NB4 (cell line): ENCODE results near the gene PAPOLB.
A peak's percentile ranks its signal among the peaks of the same experiment; 100 is the strongest.

ENCODE experiments used
- DNase-seq: peaks from one replicate; pipeline ENCODE4 v3.0.0; 2010; ENCODE audit warnings: low read depth
- H3K4me3 ChIP-seq: one replicate; pipeline ENCODE4 v1.5.1; 2011; ENCODE audit warnings: mild to moderate bottlenecking, low read depth, low read length, moderate library complexity
- MYC ChIP-seq: IDR thresholded peaks from 2 replicates; pipeline ENCODE4 v1.6.1; 2011; ENCODE audit warnings: low read depth, low read length
- POLR2A ChIP-seq: IDR thresholded peaks from 2 replicates; pipeline ENCODE4 v1.6.1; 2011; ENCODE audit warnings: mild to moderate bottlenecking; ENCODE audit not compliant: insufficient read length; ENCODE audit errors: extremely low read depth
- TF ChIP-seq, protein P1 (sequence below): IDR thresholded peaks from one replicate; pipeline ENCODE4 v1.5.1; 2012; ENCODE audit warnings: low read depth, low read length
- TF ChIP-seq, protein P2 (sequence below): IDR thresholded peaks from 2 replicates; pipeline ENCODE4 v1.6.1; 2011; ENCODE audit warnings: low read depth, low read length

Gene PAPOLB

GRCh38 chr7:4861673-4862072, at the start of gene PAPOLB:
TSS of gene PAPOLB (minus strand) at chr7:4862030. CDS start at chr7:4861810, 220 bp downstream.
- H3K4me3 ChIP-seq = no peak within 1 kb of the TSS
- TF ChIP-seq MYC = no peak
- TF ChIP-seq, protein P1, sequence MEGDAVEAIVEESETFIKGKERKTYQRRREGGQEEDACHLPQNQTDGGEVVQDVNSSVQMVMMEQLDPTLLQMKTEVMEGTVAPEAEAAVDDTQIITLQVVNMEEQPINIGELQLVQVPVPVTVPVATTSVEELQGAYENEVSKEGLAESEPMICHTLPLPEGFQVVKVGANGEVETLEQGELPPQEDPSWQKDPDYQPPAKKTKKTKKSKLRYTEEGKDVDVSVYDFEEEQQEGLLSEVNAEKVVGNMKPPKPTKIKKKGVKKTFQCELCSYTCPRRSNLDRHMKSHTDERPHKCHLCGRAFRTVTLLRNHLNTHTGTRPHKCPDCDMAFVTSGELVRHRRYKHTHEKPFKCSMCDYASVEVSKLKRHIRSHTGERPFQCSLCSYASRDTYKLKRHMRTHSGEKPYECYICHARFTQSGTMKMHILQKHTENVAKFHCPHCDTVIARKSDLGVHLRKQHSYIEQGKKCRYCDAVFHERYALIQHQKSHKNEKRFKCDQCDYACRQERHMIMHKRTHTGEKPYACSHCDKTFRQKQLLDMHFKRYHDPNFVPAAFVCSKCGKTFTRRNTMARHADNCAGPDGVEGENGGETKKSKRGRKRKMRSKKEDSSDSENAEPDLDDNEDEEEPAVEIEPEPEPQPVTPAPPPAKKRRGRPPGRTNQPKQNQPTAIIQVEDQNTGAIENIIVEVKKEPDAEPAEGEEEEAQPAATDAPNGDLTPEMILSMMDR = no peak
- TF ChIP-seq, protein P2, sequence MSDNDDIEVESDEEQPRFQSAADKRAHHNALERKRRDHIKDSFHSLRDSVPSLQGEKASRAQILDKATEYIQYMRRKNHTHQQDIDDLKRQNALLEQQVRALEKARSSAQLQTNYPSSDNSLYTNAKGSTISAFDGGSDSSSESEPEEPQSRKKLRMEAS = no peak
- no peak for TF ChIP-seq POLR2A
- no peak for DNase-seq

DNA sequence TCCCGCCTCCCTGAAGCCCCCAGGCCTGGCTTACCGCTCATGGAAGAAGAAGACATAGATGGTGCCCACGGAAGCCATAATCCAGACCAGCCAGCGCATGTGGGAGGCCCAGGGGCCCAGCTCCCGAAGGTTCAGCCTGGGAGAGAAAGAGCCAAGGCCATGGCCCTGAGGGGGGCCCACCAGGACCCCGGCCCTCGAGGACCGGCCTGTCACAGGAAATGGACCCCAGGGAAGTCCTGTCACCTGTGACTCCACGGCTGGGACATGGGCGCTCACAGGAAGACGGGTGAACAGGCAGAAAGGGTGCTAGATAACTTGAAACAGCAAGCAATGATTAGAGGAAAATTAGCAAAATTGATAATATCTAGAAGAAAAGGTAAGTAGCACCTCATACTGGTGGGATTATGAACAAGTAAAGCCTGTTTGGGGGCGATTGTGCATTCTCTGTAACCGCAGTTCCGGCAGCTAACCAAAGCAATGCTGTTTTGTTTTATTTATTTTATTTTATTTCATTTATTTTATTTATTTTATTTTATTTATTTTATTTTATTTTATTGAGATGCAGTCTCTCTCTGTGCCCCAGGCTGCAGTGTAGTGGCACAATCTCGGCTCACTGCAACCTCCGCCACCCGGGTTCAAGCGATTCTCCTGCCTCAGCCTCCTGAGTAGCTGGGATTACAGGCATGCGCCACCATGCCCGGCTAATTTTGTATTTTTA, 49.4 kb upstream of the PAPOLB start:
- H3K4me3 ChIP-seq = no peak overlapping the region
- DNase-seq = no peak
- TF ChIP-seq MYC (no peak), POLR2A (no peak)
- TF ChIP-seq, protein P1 = no peak
- TF ChIP-seq, protein P2 = no peak

DNA sequence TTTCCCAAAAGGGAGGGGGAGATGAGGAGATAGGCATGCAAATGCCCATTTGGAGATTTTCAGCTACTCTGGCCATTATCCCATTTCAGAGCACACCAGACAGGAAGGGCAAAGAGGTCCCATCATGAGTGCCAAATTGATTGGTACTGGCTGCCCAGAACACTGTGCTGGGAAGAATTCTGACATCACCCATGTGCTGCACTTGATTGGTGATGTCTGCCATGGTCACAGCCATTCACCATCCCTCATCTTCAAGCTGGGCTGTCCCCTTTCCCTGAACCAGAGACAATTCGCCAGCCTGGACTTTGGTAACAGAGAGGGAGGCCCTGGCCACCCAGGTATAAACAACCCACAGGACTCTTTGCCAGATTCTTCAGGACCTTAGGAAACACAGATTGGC, 44.9 kb upstream of the PAPOLB start:
- DNase-seq = peak; percentile 39
- H3K4me3 ChIP-seq = no peak overlapping the region
- TF ChIP-seq, protein P2 = no peak
- TF ChIP-seq POLR2A = no peak
- TF ChIP-seq, protein P1 = no peak
- no peak for TF ChIP-seq MYC

DNA sequence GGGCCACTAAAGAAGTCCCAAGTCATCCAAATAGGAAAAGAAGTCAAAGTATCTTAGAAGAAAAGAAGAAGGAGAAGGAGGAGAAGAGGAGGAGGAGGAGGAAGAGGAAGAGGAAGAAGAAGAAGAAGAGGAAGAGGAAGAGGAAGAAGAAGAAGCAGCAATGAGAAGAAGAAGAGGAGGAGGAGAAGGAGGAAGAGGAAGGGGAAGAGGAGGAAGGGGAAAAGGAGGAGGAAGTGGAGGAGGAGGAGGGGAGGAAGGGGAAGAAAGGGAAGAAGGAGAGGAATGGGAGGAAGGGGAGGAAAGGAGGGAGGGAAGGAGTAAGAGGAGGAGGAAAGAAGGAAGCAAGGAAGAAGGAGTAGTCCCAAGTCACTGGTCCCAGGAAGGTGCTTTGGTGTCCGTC, 43.3 kb upstream of the PAPOLB start:
- no peak for DNase-seq
- TF ChIP-seq MYC = no peak
- TF ChIP-seq, protein P2 = no peak
- TF ChIP-seq POLR2A = no peak
- TF ChIP-seq, protein P1 = no peak
- H3K4me3 ChIP-seq = no peak overlapping the region

- DNase-seq = no peak
- H3K4me3 ChIP-seq = no peak overlapping the region
- TF ChIP-seq POLR2A = no peak
- TF ChIP-seq, protein P1 = no peak
- TF ChIP-seq MYC = no peak
- TF ChIP-seq, protein P2 = no peak
Measured at GRCh38 chr7:4904346-4904745, 42.5 kb upstream of the PAPOLB start.
